ENCODE measurements around the gene GAK. TPM values are rescaled to one million over a fixed set of nuclear protein-coding genes. Genes with fewer than 3 reads are reported as not detected.

GAK gene
- total and polyA plus RNA-seq, 2 of the 13 experiments (the other 11 are each of a cell fraction or from before 2014, with no cell fraction given), result 17.5 to 44.3 TPM

DNA sequence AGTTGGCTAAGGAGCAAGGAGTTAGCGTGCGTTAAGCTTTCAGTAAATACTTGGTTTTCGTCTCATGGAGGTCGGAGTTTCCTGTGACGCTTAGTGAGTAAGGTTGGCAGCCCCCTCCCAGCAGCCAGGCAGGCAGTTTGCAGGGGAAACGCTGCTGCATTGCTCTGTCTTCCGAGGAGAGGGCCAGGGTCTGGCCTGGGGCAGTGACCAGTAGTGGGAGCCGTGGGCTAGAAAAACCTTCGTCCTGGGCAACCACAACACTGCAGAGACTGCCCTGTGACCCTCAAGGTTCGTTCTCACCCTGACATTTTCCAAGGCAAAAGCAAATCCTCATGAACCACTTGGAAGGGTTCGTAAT lies 576 bp upstream of the GAK start (continued):
- TF ChIP-seq ZNF367 (CRISPR knock-in tag; IDR thresholded peaks at IDR 0.05; ENCODE audit: borderline replicate concordance), result no peak
- TF ChIP-seq, protein P1, sequence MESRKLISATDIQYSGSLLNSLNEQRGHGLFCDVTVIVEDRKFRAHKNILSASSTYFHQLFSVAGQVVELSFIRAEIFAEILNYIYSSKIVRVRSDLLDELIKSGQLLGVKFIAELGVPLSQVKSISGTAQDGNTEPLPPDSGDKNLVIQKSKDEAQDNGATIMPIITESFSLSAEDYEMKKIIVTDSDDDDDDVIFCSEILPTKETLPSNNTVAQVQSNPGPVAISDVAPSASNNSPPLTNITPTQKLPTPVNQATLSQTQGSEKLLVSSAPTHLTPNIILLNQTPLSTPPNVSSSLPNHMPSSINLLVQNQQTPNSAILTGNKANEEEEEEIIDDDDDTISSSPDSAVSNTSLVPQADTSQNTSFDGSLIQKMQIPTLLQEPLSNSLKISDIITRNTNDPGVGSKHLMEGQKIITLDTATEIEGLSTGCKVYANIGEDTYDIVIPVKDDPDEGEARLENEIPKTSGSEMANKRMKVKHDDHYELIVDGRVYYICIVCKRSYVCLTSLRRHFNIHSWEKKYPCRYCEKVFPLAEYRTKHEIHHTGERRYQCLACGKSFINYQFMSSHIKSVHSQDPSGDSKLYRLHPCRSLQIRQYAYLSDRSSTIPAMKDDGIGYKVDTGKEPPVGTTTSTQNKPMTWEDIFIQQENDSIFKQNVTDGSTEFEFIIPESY (CRISPR knock-in tag; IDR thresholded peaks at IDR 0.05), result no peak
- no peak for TF ChIP-seq KDM1A (CRISPR knock-in tag; IDR thresholded peaks at IDR 0.05)
- no peak for TF ChIP-seq HCFC1 (IDR thresholded peaks at IDR 0.05; ENCODE audit: low read depth, low read length)
- TF ChIP-seq MAFK (conservative IDR thresholded peaks at IDR 0.05 in 1 of 2, IDR thresholded peaks at IDR 0.05 in 1 of 2; ENCODE audit: low read length in 2 of 2), result no peak
- no peak for TF ChIP-seq MIER3 (CRISPR knock-in tag; IDR thresholded peaks at IDR 0.05; ENCODE audit: borderline replicate concordance)
- no peak for TF ChIP-seq KLF15 (CRISPR knock-in tag; IDR thresholded peaks at IDR 0.05; ENCODE audit: borderline replicate concordance)
- TF ChIP-seq ZNF329 (CRISPR knock-in tag; IDR thresholded peaks at IDR 0.05; ENCODE audit: low read depth), result no peak
- TF ChIP-seq NR3C1 (CRISPR knock-in tag; IDR thresholded peaks at IDR 0.05), result no peak
- peak; percentile 51; the same call in 1 of the 2 replicates for TF ChIP-seq ZNF350 (CRISPR knock-in tag; IDR thresholded peaks at IDR 0.05; ENCODE audit: borderline replicate concordance, low read depth)
- TF ChIP-seq, protein P2, sequence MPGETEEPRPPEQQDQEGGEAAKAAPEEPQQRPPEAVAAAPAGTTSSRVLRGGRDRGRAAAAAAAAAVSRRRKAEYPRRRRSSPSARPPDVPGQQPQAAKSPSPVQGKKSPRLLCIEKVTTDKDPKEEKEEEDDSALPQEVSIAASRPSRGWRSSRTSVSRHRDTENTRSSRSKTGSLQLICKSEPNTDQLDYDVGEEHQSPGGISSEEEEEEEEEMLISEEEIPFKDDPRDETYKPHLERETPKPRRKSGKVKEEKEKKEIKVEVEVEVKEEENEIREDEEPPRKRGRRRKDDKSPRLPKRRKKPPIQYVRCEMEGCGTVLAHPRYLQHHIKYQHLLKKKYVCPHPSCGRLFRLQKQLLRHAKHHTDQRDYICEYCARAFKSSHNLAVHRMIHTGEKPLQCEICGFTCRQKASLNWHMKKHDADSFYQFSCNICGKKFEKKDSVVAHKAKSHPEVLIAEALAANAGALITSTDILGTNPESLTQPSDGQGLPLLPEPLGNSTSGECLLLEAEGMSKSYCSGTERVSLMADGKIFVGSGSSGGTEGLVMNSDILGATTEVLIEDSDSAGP (CRISPR knock-in tag; IDR thresholded peaks at IDR 0.05; ENCODE audit: borderline replicate concordance), result 0 out of 2 replicates have a peak, but pooled peaks have one; percentile 24
- TF ChIP-seq RBM39 (IDR thresholded peaks at IDR 0.05; ENCODE audit: low read depth, low read length, poor library complexity, severe bottlenecking), result no peak
- no peak for TF ChIP-seq NKX3-1 (CRISPR knock-in tag; IDR thresholded peaks at IDR 0.05)
- no peak for TF ChIP-seq BCL6 (CRISPR knock-in tag; IDR thresholded peaks at IDR 0.05)
- TF ChIP-seq ZNF776 (CRISPR knock-in tag; IDR thresholded peaks at IDR 0.05), result no peak; the same call in 1 of the 2 replicates
- TF ChIP-seq, protein P3, sequence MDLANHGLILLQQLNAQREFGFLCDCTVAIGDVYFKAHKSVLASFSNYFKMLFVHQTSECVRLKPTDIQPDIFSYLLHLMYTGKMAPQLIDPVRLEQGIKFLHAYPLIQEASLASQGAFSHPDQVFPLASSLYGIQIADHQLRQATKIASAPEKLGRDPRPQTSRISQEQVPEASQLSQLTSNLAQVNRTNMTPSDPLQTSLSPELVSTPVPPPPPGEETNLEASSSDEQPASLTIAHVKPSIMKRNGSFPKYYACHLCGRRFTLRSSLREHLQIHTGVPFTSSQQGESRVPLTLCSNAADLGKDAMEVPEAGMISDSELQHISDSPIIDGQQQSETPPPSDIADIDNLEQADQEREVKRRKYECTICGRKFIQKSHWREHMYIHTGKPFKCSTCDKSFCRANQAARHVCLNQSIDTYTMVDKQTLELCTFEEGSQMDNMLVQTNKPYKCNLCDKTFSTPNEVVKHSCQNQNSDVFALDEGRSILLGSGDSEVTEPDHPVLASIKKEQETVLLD (CRISPR knock-in tag; IDR thresholded peaks at IDR 0.05; ENCODE audit: low read depth), result no peak
- no peak for TF ChIP-seq CBX5 (CRISPR knock-in tag; IDR thresholded peaks at IDR 0.05; ENCODE audit: borderline replicate concordance)
- TF ChIP-seq ZNF572 (CRISPR knock-in tag; IDR thresholded peaks at IDR 0.05), result peak; percentile 43; the same call in 1 of the 2 replicates
- TF ChIP-seq NCOA5 (CRISPR knock-in tag; IDR thresholded peaks at IDR 0.05), result no peak
- TF ChIP-seq, protein P4, sequence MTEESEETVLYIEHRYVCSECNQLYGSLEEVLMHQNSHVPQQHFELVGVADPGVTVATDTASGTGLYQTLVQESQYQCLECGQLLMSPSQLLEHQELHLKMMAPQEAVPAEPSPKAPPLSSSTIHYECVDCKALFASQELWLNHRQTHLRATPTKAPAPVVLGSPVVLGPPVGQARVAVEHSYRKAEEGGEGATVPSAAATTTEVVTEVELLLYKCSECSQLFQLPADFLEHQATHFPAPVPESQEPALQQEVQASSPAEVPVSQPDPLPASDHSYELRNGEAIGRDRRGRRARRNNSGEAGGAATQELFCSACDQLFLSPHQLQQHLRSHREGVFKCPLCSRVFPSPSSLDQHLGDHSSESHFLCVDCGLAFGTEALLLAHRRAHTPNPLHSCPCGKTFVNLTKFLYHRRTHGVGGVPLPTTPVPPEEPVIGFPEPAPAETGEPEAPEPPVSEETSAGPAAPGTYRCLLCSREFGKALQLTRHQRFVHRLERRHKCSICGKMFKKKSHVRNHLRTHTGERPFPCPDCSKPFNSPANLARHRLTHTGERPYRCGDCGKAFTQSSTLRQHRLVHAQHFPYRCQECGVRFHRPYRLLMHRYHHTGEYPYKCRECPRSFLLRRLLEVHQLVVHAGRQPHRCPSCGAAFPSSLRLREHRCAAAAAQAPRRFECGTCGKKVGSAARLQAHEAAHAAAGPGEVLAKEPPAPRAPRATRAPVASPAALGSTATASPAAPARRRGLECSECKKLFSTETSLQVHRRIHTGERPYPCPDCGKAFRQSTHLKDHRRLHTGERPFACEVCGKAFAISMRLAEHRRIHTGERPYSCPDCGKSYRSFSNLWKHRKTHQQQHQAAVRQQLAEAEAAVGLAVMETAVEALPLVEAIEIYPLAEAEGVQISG (CRISPR knock-in tag; IDR thresholded peaks at IDR 0.05), result no peak
- TF ChIP-seq, protein P5, sequence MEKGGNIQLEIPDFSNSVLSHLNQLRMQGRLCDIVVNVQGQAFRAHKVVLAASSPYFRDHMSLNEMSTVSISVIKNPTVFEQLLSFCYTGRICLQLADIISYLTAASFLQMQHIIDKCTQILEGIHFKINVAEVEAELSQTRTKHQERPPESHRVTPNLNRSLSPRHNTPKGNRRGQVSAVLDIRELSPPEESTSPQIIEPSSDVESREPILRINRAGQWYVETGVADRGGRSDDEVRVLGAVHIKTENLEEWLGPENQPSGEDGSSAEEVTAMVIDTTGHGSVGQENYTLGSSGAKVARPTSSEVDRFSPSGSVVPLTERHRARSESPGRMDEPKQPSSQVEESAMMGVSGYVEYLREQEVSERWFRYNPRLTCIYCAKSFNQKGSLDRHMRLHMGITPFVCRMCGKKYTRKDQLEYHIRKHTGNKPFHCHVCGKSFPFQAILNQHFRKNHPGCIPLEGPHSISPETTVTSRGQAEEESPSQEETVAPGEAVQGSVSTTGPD (CRISPR knock-in tag; IDR thresholded peaks at IDR 0.05), result no peak
- no peak for TF ChIP-seq ZNF644 (CRISPR knock-in tag; IDR thresholded peaks at IDR 0.05; ENCODE audit: low read depth)
- TF ChIP-seq ZNF510 (CRISPR knock-in tag; IDR thresholded peaks at IDR 0.05; ENCODE audit: low read depth), result no peak
